ENCODE measurements around the gene MRPL27. TPM values are rescaled to one million over a fixed set of nuclear protein-coding genes. Genes with fewer than 3 reads are reported as not detected.

The MRPL27 gene
- total RNA-seq, 1 donor: 64.3 TPM

- no peak for DNase-seq (ENCODE audit: low read depth)
- no peak for TF ChIP-seq CTCF (IDR thresholded peaks at IDR 0.05; ENCODE audit: insufficient read depth, low read length)
- H3K4me3 ChIP-seq (ENCODE audit: low read depth, low read length): no peak overlapping the region
Observed at GRCh38 chr17:50352693-50353599, 20.0 kb downstream of the MRPL27 start.

GRCh38 chr17:50352072-50352692 lies 20.8 kb downstream of the MRPL27 start:
- H3K4me3 ChIP-seq (ENCODE audit: low read depth, low read length): no peak overlapping the region
- TF ChIP-seq CTCF (IDR thresholded peaks at IDR 0.05; ENCODE audit: insufficient read depth, low read length): no peak
- DNase-seq (ENCODE audit: low read depth): no peak

- H3K4me3 ChIP-seq (ENCODE audit: low read depth, low read length): no peak overlapping the region
- no peak for DNase-seq (ENCODE audit: low read depth)
- TF ChIP-seq CTCF (IDR thresholded peaks at IDR 0.05; ENCODE audit: insufficient read depth, low read length): no peak
Observed at GRCh38 chr17:50350733-50351132, 22.3 kb downstream of the MRPL27 start.

GRCh38 chr17:50349243-50349600 lies 23.8 kb downstream of the MRPL27 start:
- TF ChIP-seq CTCF (IDR thresholded peaks at IDR 0.05; ENCODE audit: insufficient read depth, low read length): no peak
- no peak overlapping the region for H3K4me3 ChIP-seq (ENCODE audit: low read depth, low read length)
- no peak for DNase-seq (ENCODE audit: low read depth)

- DNase-seq (ENCODE audit: low read depth): peak; percentile 49
- no peak for TF ChIP-seq CTCF (IDR thresholded peaks at IDR 0.05; ENCODE audit: insufficient read depth, low read length)
- H3K4me3 ChIP-seq (ENCODE audit: low read depth, low read length): peak overlapping the region; percentile 6
Observed at GRCh38 chr17:50348522-50349242, 24.3 kb downstream of the MRPL27 start.

GRCh38 chr17:50347894-50348291 lies 25.1 kb downstream of the MRPL27 start:
- peak overlapping the region; percentile 88 for H3K4me3 ChIP-seq (ENCODE audit: low read depth, low read length)
- TF ChIP-seq CTCF (IDR thresholded peaks at IDR 0.05; ENCODE audit: insufficient read depth, low read length): no peak

More at GRCh38 chr17:50347894-50348291, 25.1 kb downstream of the MRPL27 start:
- DNase-seq (ENCODE audit: low read depth): no peak

All from fibroblast of the aortic adventitia (primary cell).